Heart right ventricle (tissue), 16 donors: ENCODE data around the gene HDAC5. TPM values are rescaled to one million over a fixed set of nuclear protein-coding genes. Genes with fewer than 3 reads are reported as not detected.
A peak's percentile ranks its signal among the peaks of the same experiment; 100 is the strongest.
"Not testable (repeated sequence)": the region's sequence is repeated elsewhere in the genome, so short reads cannot be mapped to it uniquely, and the experiment has no call there.

Source experiments
- ATAC-seq, 8 donors: fragments of 200-7000 bp; cut with Tn5 transposase; one replicate each; pipeline ENCODE4 v1.9.1; 2020; ENCODE audit warnings: mild to moderate bottlenecking in 8 of 8, moderate library complexity in 8 of 8, moderate number of reproducible peaks in 1 of 8
- DNase-seq, 2 donors: peaks; one replicate each; pipeline ENCODE4 v3.0.0-alpha.2; 2020
- H3K27ac ChIP-seq, 10 donors: fragments of 200-600 bp; sonication (generic) in 2 of 10; one replicate each; pipeline versions ENCODE4 v1.5.0 to v1.8.0; 2020 to 2022; ENCODE audit warnings: mild to moderate bottlenecking in 3 of 10
- H3K27me3 ChIP-seq, 7 donors: fragments of 200-600 bp; one replicate each; pipeline ENCODE4 v1.8.0; 2021 to 2022; ENCODE audit warnings: mild to moderate bottlenecking in 2 of 7
- H3K36me3 ChIP-seq, 9 donors: fragments of 200-600 bp; sonication (generic) in 1 of 9; one replicate each; pipeline versions ENCODE4 v1.5.0 to v1.8.0; 2020 to 2022; ENCODE audit warnings: mild to moderate bottlenecking in 2 of 9
- H3K4me1 ChIP-seq, 9 donors: fragments of 200-600 bp; sonication (generic) in 1 of 9; one replicate each; pipeline versions ENCODE4 v1.5.0 to v1.8.0; 2020 to 2022; ENCODE audit warnings: mild to moderate bottlenecking in 4 of 9
- H3K4me3 ChIP-seq, 10 donors: fragments of 200-600 bp; sonication (generic) in 2 of 10; one replicate each; pipeline versions ENCODE4 v1.5.0 to v1.8.0; 2020 to 2022; ENCODE audit warnings: mild to moderate bottlenecking in 7 of 10, moderate library complexity in 2 of 10
- H3K9me3 ChIP-seq, 11 donors: fragments of 200-600 bp in 10 of 11; sonication (generic) in 2 of 11; one replicate each; pipeline versions ENCODE4 v1.5.0 to v1.8.0; 2013 to 2022; ENCODE audit warnings: mild to moderate bottlenecking in 2 of 11, control low read depth in 1 of 11, moderate library complexity in 1 of 11
- CTCF ChIP-seq, 9 donors: fragments of 200-600 bp; sonication (generic) in 2 of 9; IDR thresholded peaks; one replicate each; pipeline versions ENCODE4 v1.5.0 to v1.8.0; 2021 to 2022; ENCODE audit warnings: antibody characterized with exemption in 9 of 9, mild to moderate bottlenecking in 5 of 9, moderate library complexity in 1 of 9
- WGBS, 2 donors: extraction: QIAGEN DNeasy Blood & Tissue Kit; methylation state at CpG; one replicate each; pipeline ENCODE4 v1.1.7; 2013; ENCODE audit warnings: inconsistent platforms in 1 of 2; 5-methylcytosine and 5-hydroxymethylcytosine counted together
- intact Hi-C, 10 donors: fragments of 100-400 bp; cut with DNase I; formaldehyde crosslinking; loops; one replicate each; pipeline versions ENCODE4 v1.11.1 to v1.14.2; 2022
- polyA plus RNA-seq, 2 donors: library from polyadenylated mRNA; stranded (reverse); fragments of 200-250 nt; gene quantifications; one replicate each; pipeline ENCODE4 v1.2.3, GENCODE V29; 2013
- total RNA-seq, 10 donors: library from RNA; stranded (reverse); fragmentation: NEBNext Ultra II Directional in 3 of 10; extraction: Animal tissue kit (Norgen Biotek cat#: 25700) in 3 of 10; gene quantifications; one replicate each; pipeline versions ENCODE4 v1.2.1 to v1.2.4, GENCODE V29; 2021 to 2023
- donor health status: Arrhythmogenic right ventricular cardiomyopathy.
- donor health status: ischemic (EF 13 %, LVEDD 7.1; RV severe dilation, severe dysfunction).
- donor health status: healthy with polysubstance abuse.
- donor health status: DM: no; HTN: yes; CAD: no.
- donor health status: DM: no; HTN: no; CAD: no.
- donor health status: ischemic (EF 25% LVEDD 6.9; RV normal size, moderate dysfunction).
- donor health status: ischemic (EF 25% LVEDD 5.7; RV mildly dilated, moderate dysfunction).
- donor health status: healthy.
- donor health status: DM: yes; HTN: yes; CAD: no.
- donor health status: Ischemic cardiomyopathy.
- donor health status: ischemic (EF 35%, LVEDD 5.7; RV mildly dilated, moderate dysfunction).
- donor health status: nonischemic (EF 11% LVEDD 7.7; RV severe dilation, severe dysfunction).
- donor health status: DM: yes; HTN: yes; CAD: no.
- donor health status: PGD.
- donor health status: ischemic (EF 29% LVEDD 5.4; RV normal size, mild dysfunction).
- donor health status: nonischemic (EF 23%, LVEDD 6.1; RV moderate dilation, normal function).

HDAC5 gene
- total and polyA plus RNA-seq, 12 donors, result 55.2 to 85.4 (median 65.5) TPM

DNA sequence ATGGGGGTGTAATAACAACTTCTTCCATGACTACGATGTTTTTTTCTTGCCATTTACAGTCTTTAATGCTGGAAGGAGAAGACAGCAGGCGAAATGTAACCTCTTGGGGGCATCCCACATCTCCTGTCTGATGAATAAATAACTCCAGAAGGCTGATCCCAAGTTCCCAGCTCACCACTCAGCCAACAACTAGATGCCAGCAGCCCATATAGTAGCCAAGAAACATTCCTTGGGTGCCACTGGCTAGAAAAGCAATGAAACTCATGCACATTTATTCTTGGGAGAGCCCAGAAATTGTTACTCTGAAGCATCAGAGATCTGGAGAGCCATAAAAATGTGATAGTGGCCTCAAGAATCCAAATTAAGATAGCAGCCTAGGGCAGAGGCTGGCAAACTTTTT, 86.0 kb downstream of the HDAC5 start:
- H3K4me3 ChIP-seq, result no peak overlapping the region
- H3K27me3 ChIP-seq, result no peaks in the 10 kb centered on the region
- ATAC-seq (no peak), DNase-seq (no peak)
- H3K9me3 ChIP-seq, result no peaks in the 10 kb centered on the region
- intact Hi-C loops, result no loop called here
- peak overlapping the region in 1 of 10 donors; percentile 41 for H3K27ac ChIP-seq
- H3K36me3 ChIP-seq, result peaks cover 0 to 62% (median 28%) of the 10 kb centered on the region in 9 donors
- WGBS, 2 donors, result 71 to 79% methylated on average over 2 of the region's 2 CpGs
- H3K4me1 ChIP-seq, result peaks cover 2 to 51% (median 23%) of the 10 kb centered on the region in 9 donors
- no peak for TF ChIP-seq CTCF (IDR thresholded peaks at IDR 0.05)

GRCh38 chr17:44034688-44035087, 88.8 kb downstream of the HDAC5 start:
- no CpG with 5 or more reads among the region's 3 CpGs for WGBS, 2 donors
- H3K27ac ChIP-seq, result not testable (repeated sequence)

DNA sequence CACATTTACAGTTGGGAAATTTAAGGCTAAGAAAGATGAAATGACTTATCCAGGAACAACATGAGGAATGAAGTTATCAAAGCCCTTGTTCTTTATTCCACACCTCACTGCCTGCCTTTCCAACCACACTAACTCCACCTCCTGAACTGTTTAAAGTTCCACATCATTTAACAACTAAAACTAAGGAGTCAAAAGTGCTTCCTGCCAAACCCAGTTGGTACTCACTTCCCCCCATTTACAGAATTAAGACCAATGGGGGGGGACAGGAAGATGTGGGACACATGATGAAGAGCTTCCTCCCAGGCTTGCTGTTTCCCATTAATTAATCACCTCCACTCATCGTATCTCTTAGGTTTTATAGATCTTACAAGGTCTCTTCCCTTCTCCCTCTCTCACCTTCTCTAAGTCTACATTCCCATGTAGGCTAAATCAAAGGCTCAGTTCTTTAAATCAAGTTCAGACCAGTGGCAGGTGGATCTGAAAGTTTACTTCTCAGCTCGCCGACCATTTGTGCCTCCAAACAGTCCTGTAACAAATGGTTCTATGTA, 89.5 kb downstream of the HDAC5 start:
- WGBS, 2 donors, result 76 to 82% methylated on average over 3 of the region's 3 CpGs
- Histone ChIP-seq H3K27ac (peak overlapping the region in 1 of 10 donors; percentile 3), H3K27me3 (no peaks in the 10 kb centered on the region), H3K9me3 (no peaks in the 10 kb centered on the region), H3K4me3 (no peak overlapping the region), H3K4me1 (peaks cover 0 to 26% (median 6%) of the 10 kb centered on the region in 9 donors), H3K36me3 (peaks cover 0 to 82% (median 32%) of the 10 kb centered on the region in 9 donors)
- peak in 1 of 8 donors; percentile 34 for ATAC-seq
- TF ChIP-seq CTCF (IDR thresholded peaks at IDR 0.05), result no peak
- no peak for DNase-seq
- intact Hi-C loops, result no loop called here

More at GRCh38 chr17:44034688-44035087, 88.8 kb downstream of the HDAC5 start:
- H3K4me3 ChIP-seq, H3K27me3 ChIP-seq, intact Hi-C loops, DNase-seq, H3K9me3 ChIP-seq: not testable (repeated sequence)
- peak in 3 of 8 donors; percentile 19 to 55 (median 51) for ATAC-seq
- Histone ChIP-seq H3K4me1 (peaks cover 0 to 28% (median 7%) of the 10 kb centered on the region in 9 donors), H3K36me3 (peaks cover 0 to 80% (median 32%) of the 10 kb centered on the region in 9 donors)

DNA sequence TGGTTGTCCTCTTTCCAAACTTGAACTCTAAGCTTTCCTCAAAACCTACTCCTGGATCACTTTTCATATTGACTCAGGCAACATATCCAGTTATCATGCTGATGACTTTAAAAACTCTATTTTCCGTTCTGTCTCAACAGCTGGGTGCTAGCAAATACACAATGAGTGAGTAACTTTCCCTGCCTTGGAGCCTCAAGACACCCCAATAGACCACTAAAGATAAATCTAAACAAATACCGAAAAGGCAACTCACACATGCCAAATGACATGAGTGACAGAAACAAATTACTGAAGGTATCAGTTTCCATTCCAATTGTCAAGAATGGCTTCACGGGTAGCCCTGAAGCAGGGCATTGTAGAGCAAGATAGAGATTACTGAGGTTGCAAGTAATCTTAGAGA, 93.0 kb downstream of the HDAC5 start:
- H3K36me3 ChIP-seq, result peaks cover 0 to 67% (median 12%) of the 10 kb centered on the region in 9 donors
- no peaks in the 10 kb centered on the region for H3K27me3 ChIP-seq
- no peak overlapping the region for H3K4me3 ChIP-seq
- intact Hi-C loops, result no loop called here
- H3K4me1 ChIP-seq, result peaks cover 0 to 8% (median 0%) of the 10 kb centered on the region in 9 donors
- no peak overlapping the region for H3K27ac ChIP-seq
- DNase-seq (no peak), ATAC-seq (no peak)
- TF ChIP-seq CTCF (IDR thresholded peaks at IDR 0.05), result no peak
- 90 to 93% methylated on average over 3 of the region's 3 CpGs for WGBS, 2 donors
- no peaks in the 10 kb centered on the region for H3K9me3 ChIP-seq

DNA sequence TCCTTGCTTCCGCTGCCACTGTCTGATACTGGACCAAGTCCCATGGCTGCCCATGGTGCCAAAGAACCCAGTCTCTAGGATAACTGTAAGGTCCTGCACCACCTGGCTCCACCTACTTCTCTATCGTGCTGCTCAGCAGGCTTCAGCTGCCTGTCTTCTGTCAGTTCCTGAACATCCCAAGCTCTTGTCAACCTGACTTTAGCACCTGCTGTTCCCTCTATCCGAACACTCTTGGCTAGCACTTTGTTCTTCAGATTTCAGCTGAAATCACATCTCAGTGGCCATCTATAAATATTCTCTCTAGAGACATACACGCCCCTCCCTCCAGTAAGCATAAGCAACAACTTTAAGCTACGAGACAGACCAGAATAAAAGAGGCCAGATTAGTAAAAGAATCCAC, 93.7 kb downstream of the HDAC5 start:
- Histone ChIP-seq H3K9me3 (no peaks in the 10 kb centered on the region), H3K27me3 (no peaks in the 10 kb centered on the region), H3K4me3 (no peak overlapping the region), H3K27ac (no peak overlapping the region), H3K4me1 (peaks cover 0 to 8% (median 0%) of the 10 kb centered on the region in 9 donors), H3K36me3 (peaks cover 0 to 67% (median 12%) of the 10 kb centered on the region in 9 donors)
- TF ChIP-seq CTCF (IDR thresholded peaks at IDR 0.05), result no peak
- intact Hi-C loops, result no loop called here
- DNase-seq, result no peak
- no peak for ATAC-seq
- 79% methylated on average over 5 of the region's 5 CpGs for WGBS, 2 donors
